Hematopoietic multipotent progenitor cell treated with erythropoietin and hydrocortisone succinate and interleukin-3 and kit ligand, for 8 days (in vitro differentiated cells): Measurements from ENCODE around the gene CACNA1D.

Experiments
- DNase-seq: peaks from one replicate; pipeline ENCODE4 v3.0.0-alpha.2; 2015

Gene CACNA1D

GRCh38 chr3:53835257-53835656 lies 340.8 kb downstream of the CACNA1D start:
- DNase-seq, result no peak

- no peak for DNase-seq
Measured at GRCh38 chr3:53836084-53836872, 341.9 kb downstream of the CACNA1D start.

DNA sequence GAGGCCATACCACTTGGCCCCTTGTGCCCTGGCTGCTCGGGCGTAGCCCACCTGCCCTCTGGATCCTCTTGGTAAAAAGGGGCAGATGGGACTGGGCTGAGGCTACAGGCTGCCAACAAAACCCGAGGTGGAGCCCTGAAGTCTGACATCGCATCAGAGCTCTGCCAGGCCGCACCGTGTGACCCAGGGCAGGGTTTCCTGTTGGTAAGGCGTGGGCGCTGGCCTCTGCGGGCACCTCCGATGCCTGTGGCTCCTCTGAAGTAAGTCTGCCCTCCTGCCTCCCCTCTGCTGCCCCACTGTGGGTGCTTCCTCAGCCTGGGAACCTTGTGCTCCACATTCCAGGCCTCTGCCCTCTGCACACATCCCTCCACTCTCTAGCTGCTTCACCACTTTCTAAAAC lies 342.9 kb downstream of the CACNA1D start:
- no peak for DNase-seq

- DNase-seq, result no peak
Measured at GRCh38 chr3:53841296-53841695, 346.9 kb downstream of the CACNA1D start.

DNA sequence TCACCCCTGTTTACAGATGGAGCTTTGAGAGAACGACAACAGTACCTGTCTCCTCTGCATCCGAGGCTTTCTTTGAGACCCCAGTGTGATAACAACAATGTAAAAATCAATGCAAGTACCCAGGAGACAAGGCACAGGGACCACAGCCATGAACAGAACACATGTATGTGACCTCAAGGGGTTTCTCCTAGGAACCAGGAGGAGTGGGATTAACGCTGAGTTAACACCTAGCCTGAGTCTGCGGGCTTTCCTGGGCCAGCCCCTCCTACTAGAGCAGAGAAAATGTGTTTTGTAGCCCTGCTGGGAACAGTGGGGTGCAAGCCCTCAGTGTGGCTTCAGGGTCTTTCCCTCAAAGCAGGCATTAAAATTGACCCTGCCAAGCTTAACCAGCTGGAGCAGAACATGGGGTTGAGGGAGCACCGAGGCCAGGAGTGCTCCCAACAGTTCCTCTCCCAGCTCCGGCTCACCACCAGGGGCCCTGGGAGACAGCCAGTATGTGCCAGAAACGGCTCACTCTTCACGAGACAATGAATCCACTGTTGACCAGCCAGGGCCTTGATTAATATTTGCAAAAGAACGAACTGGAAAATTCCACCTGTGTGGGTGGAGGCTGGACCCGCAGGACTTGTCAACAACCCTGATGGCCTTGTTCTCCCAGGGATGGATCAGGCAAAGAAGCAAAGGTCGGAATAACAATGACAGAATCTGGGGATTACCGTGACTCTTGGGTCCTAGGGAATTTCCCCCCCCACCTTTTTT lies 348.2 kb downstream of the CACNA1D start:
- no peak for DNase-seq

DNA sequence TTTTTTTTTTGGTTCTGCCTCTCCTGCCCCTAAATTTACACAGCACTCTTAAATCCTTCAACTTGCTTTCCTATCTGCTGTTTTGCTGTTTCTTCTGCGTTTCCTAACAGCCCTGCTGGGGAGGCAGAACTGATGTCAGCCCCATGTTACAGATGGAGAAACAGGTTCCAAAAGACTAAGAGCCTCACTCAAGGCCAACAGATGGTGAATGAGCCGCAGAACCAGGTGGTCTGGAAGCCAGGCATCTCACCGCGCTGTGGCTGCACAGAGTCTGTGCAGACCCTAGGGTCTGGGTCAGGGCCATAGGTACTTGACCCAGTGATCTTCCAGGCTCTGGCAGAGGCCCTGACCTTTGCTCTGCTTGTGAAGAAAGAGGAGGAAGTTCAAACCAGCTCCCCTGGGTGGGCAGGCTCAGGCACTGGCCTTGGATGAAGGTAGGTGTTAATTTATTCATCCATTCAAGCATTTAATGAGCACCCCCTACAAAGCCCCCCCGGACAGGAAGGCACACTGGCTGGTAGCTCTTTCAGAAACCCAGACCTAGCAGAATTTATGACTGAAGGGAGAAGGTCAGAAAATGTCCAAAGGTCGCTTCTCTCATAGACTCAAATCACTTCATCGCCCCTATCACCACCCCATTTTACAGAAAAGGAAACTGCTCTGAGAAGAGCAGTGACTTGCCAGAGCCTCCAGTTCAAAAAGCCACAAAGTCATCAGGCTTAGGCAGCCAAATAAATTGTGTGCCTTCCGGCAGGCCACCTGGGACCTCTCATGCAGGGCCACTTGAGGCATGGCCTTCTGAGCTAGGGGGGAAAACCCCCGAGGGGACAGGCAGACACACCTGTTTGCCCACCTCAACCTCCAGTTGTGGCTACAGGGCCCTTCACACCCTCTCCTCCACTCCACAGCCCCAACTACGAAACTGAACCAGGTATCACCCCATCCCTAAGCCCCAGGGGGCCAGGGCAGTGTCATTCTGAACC lies 349.1 kb downstream of the CACNA1D start:
- DNase-seq, result no peak

DNA sequence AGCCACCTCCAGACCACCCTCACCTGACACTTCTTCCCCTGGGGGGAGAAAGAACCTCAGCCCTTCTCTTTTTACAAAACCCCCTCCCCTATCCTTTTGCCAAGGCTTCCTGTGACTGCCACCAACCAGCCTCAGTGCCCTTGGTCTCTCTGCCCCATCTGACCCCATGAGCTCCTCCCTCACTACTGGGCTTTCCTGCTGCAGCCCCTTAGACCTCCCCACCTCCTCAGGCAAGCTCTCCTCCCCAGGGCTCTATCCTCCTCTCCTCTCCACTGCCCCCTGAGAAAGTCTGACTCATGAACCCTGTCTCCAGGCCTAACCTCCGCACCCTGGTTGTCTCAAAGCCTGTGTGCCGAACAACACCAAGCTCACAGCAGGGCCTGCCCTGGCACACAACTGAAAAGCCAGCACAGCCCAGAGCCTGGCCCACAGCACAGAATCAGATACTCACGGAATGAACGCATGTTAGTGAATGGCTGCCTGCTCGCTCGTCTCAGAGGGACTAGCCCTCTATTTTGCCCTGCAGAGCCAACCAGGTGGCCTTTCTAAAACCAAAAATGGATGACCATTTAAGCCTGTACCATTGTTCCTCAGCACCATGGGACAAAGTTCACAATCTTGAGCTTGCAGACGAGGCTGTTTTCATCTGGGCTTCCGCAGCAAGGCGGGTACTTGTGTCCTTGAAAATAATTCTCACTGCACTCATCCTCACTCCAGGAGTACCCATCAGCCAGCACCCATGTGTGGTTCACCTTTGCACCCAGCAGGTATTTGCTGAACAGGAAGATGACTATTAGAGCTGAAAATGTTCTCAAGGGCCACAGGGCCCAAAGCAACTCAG lies 350.1 kb downstream of the CACNA1D start:
- no peak for DNase-seq

- no peak for DNase-seq
Measured at GRCh38 chr3:53845103-53845880, 350.9 kb downstream of the CACNA1D start.

- no peak for DNase-seq
Measured at GRCh38 chr3:53845881-53846133, 351.4 kb downstream of the CACNA1D start.

DNA sequence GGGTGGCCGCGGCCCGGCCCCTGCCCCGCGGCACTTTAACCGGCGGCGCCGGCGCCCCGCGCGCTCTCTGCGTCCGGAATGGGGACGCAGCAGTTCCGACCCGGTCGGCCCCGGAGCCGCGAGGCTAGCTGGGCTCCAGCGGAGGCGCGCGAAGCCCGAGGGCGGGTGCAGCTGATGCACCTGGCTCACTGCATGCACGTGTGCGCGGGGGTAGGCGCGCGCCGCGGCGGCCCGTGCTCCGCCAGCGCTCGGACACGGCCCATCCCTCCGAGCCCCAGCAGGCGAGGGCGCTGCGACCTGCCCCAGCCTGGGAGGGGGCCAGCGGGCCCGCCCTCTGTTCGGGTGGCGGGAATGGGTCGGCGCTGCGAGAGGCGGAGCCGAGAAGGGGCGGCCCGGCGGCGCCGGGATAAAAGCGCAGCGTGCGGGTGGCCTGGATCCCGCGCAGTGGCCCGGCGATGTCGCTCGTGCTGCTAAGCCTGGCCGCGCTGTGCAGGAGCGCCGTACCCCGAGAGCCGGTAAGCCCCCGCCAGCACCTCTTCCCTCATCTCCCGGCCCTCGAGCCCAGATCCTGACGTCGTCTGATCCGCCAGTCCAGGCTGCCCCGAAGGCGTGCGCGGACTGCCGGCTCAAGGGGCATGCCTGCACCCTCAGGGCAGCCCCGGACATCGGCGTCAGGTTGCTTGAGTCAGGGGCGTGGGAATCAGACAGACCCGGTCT lies 351.9 kb downstream of the CACNA1D start, which contains the start of the genes CHDH and IL17RB:
Gene CHDH, minus strand, starts transcription at position 286 of the 717 bp plus-strand sequence. CDS start 22,411 bp downstream, outside the sequence.
Gene IL17RB, plus strand, starts transcription at position 435 of the 717 bp plus-strand sequence. Its CDS starts 21 bp downstream, at position 456.
- no peak for DNase-seq

GRCh38 chr3:53846851-53847155 lies 352.4 kb downstream of the CACNA1D start:
- no peak for DNase-seq

- no peak for DNase-seq
Measured at GRCh38 chr3:53849916-53850315, 355.5 kb downstream of the CACNA1D start.

DNA sequence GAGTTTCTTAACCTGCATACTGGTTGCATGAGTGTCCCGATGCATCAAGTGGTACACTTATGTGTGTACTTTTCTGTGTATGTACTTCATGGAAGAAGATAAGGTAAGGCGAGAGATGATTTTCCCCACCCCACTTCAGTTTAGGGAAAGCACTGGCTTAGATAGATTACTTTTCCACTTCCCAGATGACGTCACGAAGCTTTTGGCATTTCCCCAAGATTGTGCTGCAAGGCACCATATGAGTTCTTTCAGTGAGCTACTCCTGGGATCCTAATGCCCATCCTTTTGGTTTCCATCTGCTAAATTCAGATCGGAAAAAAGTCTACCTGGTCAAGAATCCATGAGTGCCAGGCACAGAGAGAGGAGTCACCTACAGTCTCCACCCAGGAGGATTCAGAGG lies 356.5 kb downstream of the CACNA1D start:
- no peak for DNase-seq

DNA sequence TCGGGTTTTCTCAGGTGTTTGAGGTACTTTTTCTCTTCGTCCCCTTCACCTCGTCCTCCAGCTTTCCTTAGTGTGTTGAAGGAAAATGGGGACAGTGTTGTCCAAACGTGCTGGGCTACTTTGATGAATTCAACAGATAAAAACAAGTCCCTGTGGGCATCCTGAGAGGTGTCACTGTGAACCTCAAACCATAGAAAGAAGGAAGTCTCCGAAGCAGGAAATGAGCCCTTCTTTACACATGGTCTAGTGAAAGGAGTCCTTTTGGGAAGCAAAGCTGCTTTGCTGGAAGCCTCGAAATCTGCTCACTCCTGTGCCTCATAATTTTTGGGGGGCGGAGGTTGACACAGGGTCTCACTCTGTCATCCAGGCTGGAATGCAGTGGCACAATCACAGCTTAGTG lies 362.6 kb downstream of the CACNA1D start:
- DNase-seq, result no peak

DNA sequence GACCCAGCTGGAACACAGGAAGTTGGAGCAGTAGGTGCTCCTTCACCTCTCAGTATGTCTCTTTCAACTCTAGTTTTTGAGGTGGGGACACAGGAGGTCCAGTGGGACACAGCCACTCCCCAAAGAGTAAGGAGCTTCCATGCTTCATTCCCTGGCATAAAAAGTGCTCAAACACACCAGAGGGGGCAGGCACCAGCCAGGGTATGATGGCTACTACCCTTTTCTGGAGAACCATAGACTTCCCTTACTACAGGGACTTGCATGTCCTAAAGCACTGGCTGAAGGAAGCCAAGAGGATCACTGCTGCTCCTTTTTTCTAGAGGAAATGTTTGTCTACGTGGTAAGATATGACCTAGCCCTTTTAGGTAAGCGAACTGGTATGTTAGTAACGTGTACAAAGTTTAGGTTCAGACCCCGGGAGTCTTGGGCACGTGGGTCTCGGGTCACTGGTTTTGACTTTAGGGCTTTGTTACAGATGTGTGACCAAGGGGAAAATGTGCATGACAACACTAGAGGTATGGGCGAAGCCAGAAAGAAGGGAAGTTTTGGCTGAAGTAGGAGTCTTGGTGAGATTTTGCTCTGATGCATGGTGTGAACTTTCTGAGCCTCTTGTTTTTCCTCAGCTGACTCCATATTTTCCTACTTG lies 363.8 kb downstream of the CACNA1D start:
- DNase-seq, result no peak

- DNase-seq, result no peak
Measured at GRCh38 chr3:53859178-53859577, 364.8 kb downstream of the CACNA1D start.

- no peak for DNase-seq
Measured at GRCh38 chr3:53860196-53860595, 365.8 kb downstream of the CACNA1D start.

GRCh38 chr3:53862241-53862640 lies 367.8 kb downstream of the CACNA1D start:
- DNase-seq, result no peak

DNA sequence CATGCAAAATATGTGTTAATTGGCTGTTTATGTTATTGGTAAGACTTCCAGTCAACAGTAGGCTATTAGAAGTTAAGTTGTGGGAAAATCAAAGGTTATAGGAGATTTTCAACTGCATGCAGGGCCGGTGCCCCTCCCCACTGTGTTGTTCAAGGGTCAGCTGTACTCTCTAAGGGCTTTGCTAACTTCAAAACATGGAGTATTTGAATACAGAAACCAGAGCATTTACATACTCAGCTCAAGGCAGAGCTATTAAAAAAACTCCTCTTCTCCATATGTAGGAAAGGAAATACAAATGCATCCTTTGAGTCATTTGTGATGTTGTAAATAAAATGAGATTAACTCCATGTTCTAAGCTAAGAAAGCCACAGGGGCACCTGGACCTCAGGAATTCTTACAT lies 368.7 kb downstream of the CACNA1D start:
- no peak for DNase-seq
